B cell (primary cell): Measurements from ENCODE around the gene CLEC4D. TPM values are rescaled to one million over a fixed set of nuclear protein-coding genes. Genes with fewer than 3 reads are reported as not detected.

Source experiments
- ATAC-seq: fragments of 200-7000 bp; cut with Tn5 transposase; one replicate; pipeline ENCODE4 v1.10.0; 2021; ENCODE audit warnings: low read depth, mild to moderate bottlenecking, moderate number of reproducible peaks, moderate library complexity
- CTCF ChIA-PET: fragments of 350-600 bp; sonication (Branson Sonifier 250); formaldehyde crosslinking; loops from one replicate; lab custom pipeline; 2021; ENCODE audit warnings: antibody characterized with exemption, inconsistent platforms; lab: Charles Lee
- POLR2A ChIA-PET: fragments of 350-600 bp; sonication (Branson Sonifier 250); formaldehyde crosslinking; loops from one replicate; lab custom pipeline; 2021; ENCODE audit warnings: antibody characterized with exemption; lab: Charles Lee
- DNase-seq: peaks from one replicate; pipeline ENCODE4 v3.0.0; 2013
- H2AFZ ChIP-seq: 2 replicates; pipeline ENCODE4 v1.6.1; 2012; ENCODE audit warnings: mild to moderate bottlenecking, low read depth, low read length; ENCODE audit not compliant: insufficient read depth, poor library complexity, severe bottlenecking
- H3K27ac ChIP-seq, 2 donors: 1 replicate in 1 of 2; 2 replicates in 1 of 2; pipeline ENCODE4 v1.5.1; 2012 to 2013; ENCODE audit warnings: low read length in 2 of 2, mild to moderate bottlenecking in 2 of 2, moderate library complexity in 1 of 2
- H3K27me3 ChIP-seq, 4 experiments: fragments of 200-600 bp in 1 of 4; sonication (generic) in 1 of 4; replicated peaks in 1 of 4; 1 replicate in 2 of 4; 2 replicates in 2 of 4; pipeline versions ENCODE4 v1.6.1 to v1.7.0; 2013 to 2016; ENCODE audit warnings: low read length in 3 of 4, mild to moderate bottlenecking in 2 of 4, mixed read lengths in 1 of 4, moderate library complexity in 1 of 4; ENCODE audit not compliant: insufficient read depth in 4 of 4, control insufficient read depth in 3 of 4; ENCODE audit errors: control extremely low read depth in 1 of 4
- H3K36me3 ChIP-seq, 2 experiments: replicated peaks in 1 of 2; 1 replicate in 1 of 2; 2 replicates in 1 of 2; pipeline versions ENCODE4 v1.6.1 to v1.7.1; 2013; ENCODE audit warnings: low read length in 1 of 2; ENCODE audit not compliant: insufficient read depth in 2 of 2, control insufficient read depth in 1 of 2; ENCODE audit errors: control extremely low read depth in 1 of 2, extremely low read depth in 1 of 2
- H3K4me1 ChIP-seq, 2 donors: fragments of 200-600 bp in 1 of 2; sonication (generic) in 1 of 2; 1 replicate in 1 of 2; 2 replicates in 1 of 2; pipeline versions ENCODE4 v1.5.1 to v1.6.1; 2013 to 2017; ENCODE audit warnings: low read length in 2 of 2; ENCODE audit not compliant: control insufficient read depth in 2 of 2, insufficient read depth in 2 of 2
- H3K4me2 ChIP-seq: replicated peaks from 2 replicates; pipeline ENCODE3; 2012; ENCODE audit warnings: mild to moderate bottlenecking, low read depth, low read length; ENCODE audit not compliant: poor library complexity, severe bottlenecking
- H3K4me3 ChIP-seq, 5 experiments: fragments of 200-600 bp in 1 of 5; sonication (generic) in 1 of 5; 1 replicate in 3 of 5; 2 replicates in 2 of 5; pipeline versions ENCODE4 v1.5.1 to v1.7.0; 2011 to 2016; ENCODE audit warnings: low read length in 4 of 5, mild to moderate bottlenecking in 4 of 5, low read depth in 2 of 5, control low read depth in 1 of 5, moderate library complexity in 1 of 5; ENCODE audit not compliant: insufficient read depth in 1 of 5; ENCODE audit errors: control extremely low read depth in 1 of 5, extremely low read depth in 1 of 5
- H3K79me2 ChIP-seq: fragments of 200-600 bp; sonication (generic); one replicate; pipeline ENCODE4 v1.6.0; 2016; ENCODE audit warnings: low read length; ENCODE audit not compliant: control insufficient read depth, insufficient read depth
- H3K9ac ChIP-seq: fragments of 200-600 bp; sonication (generic); 2 replicates; pipeline ENCODE4 v1.6.1; 2017; ENCODE audit warnings: mild to moderate bottlenecking, low read length, moderate library complexity
- H3K9me3 ChIP-seq, 3 donors: one replicate each; pipeline versions ENCODE4 v1.6.1 to v1.7.1; 2013; ENCODE audit warnings: low read length in 2 of 3; ENCODE audit not compliant: control insufficient read depth in 2 of 3, insufficient read depth in 1 of 3; ENCODE audit errors: control extremely low read depth in 1 of 3
- H4K20me1 ChIP-seq: 2 replicates; pipeline ENCODE4 v1.6.0; 2012; ENCODE audit warnings: mild to moderate bottlenecking, low read length; ENCODE audit not compliant: insufficient read depth, control insufficient read depth, poor library complexity, severe bottlenecking
- H3K27ac Mint-ChIP-seq: one replicate; pipeline ENCODE4 v1.8.0; 2021; ENCODE audit warnings: mixed read lengths
- H3K27me3 Mint-ChIP-seq: one replicate; pipeline ENCODE4 v1.8.0; 2021; ENCODE audit warnings: mixed read lengths
- H3K4me1 Mint-ChIP-seq: one replicate; pipeline ENCODE4 v1.8.0; 2021; ENCODE audit warnings: mixed read lengths
- H3K4me3 Mint-ChIP-seq: one replicate; pipeline ENCODE4 v1.8.0; 2021; ENCODE audit warnings: mixed read lengths
- H3K9me3 Mint-ChIP-seq: one replicate; pipeline ENCODE4 v1.8.0; 2022; ENCODE audit warnings: mixed read lengths; ENCODE audit not compliant: insufficient read depth
- CTCF ChIP-seq: fragments of 200-600 bp; IDR thresholded peaks from one replicate; pipeline ENCODE4 v1.8.0; 2022; ENCODE audit warnings: antibody characterized with exemption, mild to moderate bottlenecking
- EZH2 ChIP-seq: IDR thresholded peaks from 2 replicates; pipeline ENCODE4 v1.6.1; 2012; ENCODE audit warnings: borderline replicate concordance, low read depth, mild to moderate bottlenecking, moderate library complexity, low read length; ENCODE audit not compliant: insufficient read depth, poor library complexity, severe bottlenecking
- WGBS: methylation state at CpG from one replicate; pipeline ENCODE4 v1.1.5; 2013; ENCODE audit warnings: missing lambda C conversion rate; ENCODE audit not compliant: insufficient coverage; 5-methylcytosine and 5-hydroxymethylcytosine counted together
- intact Hi-C: fragments of 100-400 bp; cut with micrococcal nuclease; formaldehyde crosslinking; loops from one replicate; pipeline ENCODE4 v1.10.0; 2022
- polyA plus RNA-seq: library from polyadenylated mRNA; depleted of rRNA; stranded (reverse); fragments of >200 nt; gene quantifications from 2 replicates; pipeline ENCODE4 v1.2.3, GENCODE V29; 2012
- total RNA-seq, 2 donors: library from RNA; stranded (reverse); fragments of 120-200 nt in 1 of 2; gene quantifications; 1 replicate in 1 of 2; 2 replicates in 1 of 2; pipeline versions ENCODE4 v1.2.3 to v1.2.4, GENCODE V29; 2013 to 2022

Gene CLEC4D
- total and polyA plus RNA-seq, 2 donors (not counting 1 experiment from before 2014, with no cell fraction given): not detected

- WGBS: no CpG with 5 or more reads among the region's 2 CpGs
- Histone ChIP-seq H4K20me1 (no peaks in the 10 kb centered on the region), H3K9ac (no peak overlapping the region), H3K79me2 (no peaks in the 10 kb centered on the region), H3K9me3 (no peaks in the 10 kb centered on the region), H3K27me3 (peaks cover 0 to 3% (median 0%) of the 10 kb centered on the region in 4 experiments), H3K36me3 (no peaks in the 10 kb centered on the region), H3K27ac (no peak overlapping the region), H3K4me2 (no peak overlapping the region), H3K4me3 (no peak overlapping the region), H3K4me1 (no peaks in the 10 kb centered on the region), H2AFZ (no peak overlapping the region)
- Mint-ChIP-seq H3K27me3 (peaks cover 3% of the 10 kb centered on the region), H3K9me3 (no peaks in the 10 kb centered on the region), H3K4me3 (no peak overlapping the region), H3K4me1 (peaks cover 6% of the 10 kb centered on the region), H3K27ac (no peak overlapping the region)
- intact Hi-C loops: no loop called here
- DNase-seq (no peak), ATAC-seq (no peak)
- TF ChIP-seq EZH2 (no peak), CTCF (no peak)
- ChIA-PET POLR2A (no interaction called here), CTCF (interaction anchor here (1.1 kb wide), 1 partner anchor 502 kb away, joined by 3 read pairs; no protein-coding TSS in a partner anchor)
Observed at GRCh38 chr12:8547645-8548044, 34.3 kb downstream of the CLEC4D start.

DNA sequence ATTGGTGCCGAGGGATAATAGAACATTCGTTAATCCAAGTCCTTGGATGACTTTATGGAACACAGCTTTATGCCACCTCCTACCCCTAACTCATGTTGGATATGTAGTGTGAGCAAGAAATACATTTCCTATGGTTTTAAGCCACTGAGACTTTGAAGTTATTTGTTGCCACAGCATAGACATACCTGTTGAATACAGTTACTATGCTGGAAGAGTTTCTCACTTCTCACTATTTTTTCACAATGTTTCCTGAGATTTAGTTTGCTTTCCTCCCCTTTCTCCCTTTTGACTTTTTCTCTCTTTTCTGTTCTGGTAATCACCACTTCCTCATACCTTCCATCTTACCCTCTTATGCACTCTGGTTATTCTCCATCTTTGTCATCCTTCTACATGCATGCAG, 34.9 kb downstream of the CLEC4D start:
- no peaks in the 10 kb centered on the region for H3K9me3 Mint-ChIP-seq
- Histone ChIP-seq H2AFZ (no peak overlapping the region), H3K79me2 (no peaks in the 10 kb centered on the region), H3K4me1 (no peaks in the 10 kb centered on the region), H3K4me2 (no peak overlapping the region), H3K9me3 (no peaks in the 10 kb centered on the region), H3K9ac (no peak overlapping the region), H4K20me1 (no peaks in the 10 kb centered on the region), H3K36me3 (no peaks in the 10 kb centered on the region), H3K27me3 (peaks cover 0 to 3% (median 0%) of the 10 kb centered on the region in 4 experiments), H3K4me3 (no peak overlapping the region), H3K27ac (no peak overlapping the region)
- no peak overlapping the region for H3K27ac Mint-ChIP-seq
- POLR2A ChIA-PET: no interaction called here
- DNase-seq (no peak), ATAC-seq (no peak)
- no peak for TF ChIP-seq EZH2
- TF ChIP-seq CTCF: no peak
- H3K4me1 Mint-ChIP-seq: peaks cover 6% of the 10 kb centered on the region
- CTCF ChIA-PET: interaction anchor here (1.1 kb wide), 1 partner anchor 501 kb away, joined by 3 read pairs; no protein-coding TSS in a partner anchor
- no CpG with 5 or more reads among the region's 2 CpGs for WGBS
- no peak overlapping the region for H3K4me3 Mint-ChIP-seq
- H3K27me3 Mint-ChIP-seq: peaks cover 3% of the 10 kb centered on the region
- intact Hi-C loops: no loop called here
